Measurements from ENCODE around the gene VPS39.

VPS39 gene

GRCh38 chr15:42159381-42160015, 48.6 kb downstream of the VPS39 start:
- Mint-ChIP-seq H3K4me3 (no peak overlapping the region), H3K27ac (no peak overlapping the region), H3K9me3 (no peaks in the 10 kb centered on the region), H3K27me3 (no peaks in the 10 kb centered on the region), H3K4me1 (no peaks in the 10 kb centered on the region), H3K36me3 (peaks cover 33% of the 10 kb centered on the region)
- CTCF ChIA-PET, result interaction anchor here (0.6 kb wide), 1 partner anchor 68 kb away, joined by 3 read pairs; no protein-coding TSS in a partner anchor
- DNase-seq, result peak; percentile 10

DNA sequence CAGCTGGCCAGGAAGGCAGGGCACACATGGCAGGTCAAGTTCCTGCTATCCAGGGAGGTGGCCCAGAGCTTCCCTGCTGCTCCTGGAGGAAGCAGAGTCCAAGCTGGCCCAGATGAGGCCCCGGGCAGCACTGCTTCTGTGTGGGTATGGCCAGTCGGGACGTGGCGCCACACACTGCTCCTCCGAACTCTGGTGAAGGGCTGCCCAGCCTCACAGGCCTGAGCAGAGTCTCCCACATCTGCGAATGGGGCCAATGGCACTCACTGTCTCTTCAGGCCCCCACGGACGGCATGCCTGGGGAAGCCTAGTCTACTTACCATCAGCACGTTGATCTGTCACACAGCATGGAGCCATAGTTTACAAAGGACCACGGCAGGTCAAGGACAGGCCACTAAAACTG, 49.2 kb downstream of the VPS39 start:
- DNase-seq, result peak; percentile 10
- Mint-ChIP-seq H3K4me1 (no peaks in the 10 kb centered on the region), H3K36me3 (peaks cover 31% of the 10 kb centered on the region), H3K27ac (no peak overlapping the region), H3K4me3 (no peak overlapping the region), H3K9me3 (no peaks in the 10 kb centered on the region), H3K27me3 (no peaks in the 10 kb centered on the region)
- CTCF ChIA-PET, result no interaction called here

DNA sequence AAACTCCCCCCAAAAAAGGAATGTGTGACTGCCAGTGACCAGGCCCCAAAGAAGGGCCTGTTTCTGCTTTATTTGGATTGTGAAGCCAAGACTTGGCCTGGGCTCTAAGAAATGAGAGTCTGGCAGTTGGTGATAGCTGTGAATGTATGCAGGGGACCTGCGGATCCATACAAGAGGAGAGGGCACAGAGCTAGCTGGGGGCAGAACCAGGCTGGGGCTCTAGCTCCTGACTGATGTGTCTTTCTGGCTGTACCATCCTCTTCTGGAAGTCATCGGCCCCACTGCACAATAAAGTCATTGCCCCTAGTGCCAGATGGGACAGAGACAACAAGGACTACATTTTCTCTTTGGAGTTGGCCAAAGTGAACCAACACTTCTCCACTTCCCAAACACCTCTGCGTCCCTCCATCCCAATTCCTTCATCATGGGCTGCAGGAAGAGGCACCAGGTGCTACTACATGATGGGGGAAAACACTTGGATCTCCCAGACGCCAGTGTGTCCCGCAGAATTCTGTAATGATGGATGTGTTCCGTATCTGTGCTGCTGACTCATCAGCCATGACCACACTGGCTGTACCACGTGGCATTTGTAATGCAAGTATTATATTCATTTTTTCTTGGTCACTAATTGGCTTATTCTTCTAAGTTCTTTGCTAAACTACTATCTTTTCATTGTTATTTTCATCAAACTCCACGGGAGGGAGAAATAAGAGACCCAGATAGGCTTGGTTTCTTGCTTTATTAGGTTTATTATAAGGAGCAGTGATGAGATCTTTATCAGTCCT, 49.9 kb downstream of the VPS39 start:
- H3K4me1 Mint-ChIP-seq, result no peaks in the 10 kb centered on the region
- peak; percentile 18 for DNase-seq
- H3K4me3 Mint-ChIP-seq, result no peak overlapping the region
- H3K27me3 Mint-ChIP-seq, result no peaks in the 10 kb centered on the region
- CTCF ChIA-PET, result no interaction called here
- H3K9me3 Mint-ChIP-seq, result no peaks in the 10 kb centered on the region
- no peak overlapping the region for H3K27ac Mint-ChIP-seq
- H3K36me3 Mint-ChIP-seq, result peaks cover 25% of the 10 kb centered on the region

DNA sequence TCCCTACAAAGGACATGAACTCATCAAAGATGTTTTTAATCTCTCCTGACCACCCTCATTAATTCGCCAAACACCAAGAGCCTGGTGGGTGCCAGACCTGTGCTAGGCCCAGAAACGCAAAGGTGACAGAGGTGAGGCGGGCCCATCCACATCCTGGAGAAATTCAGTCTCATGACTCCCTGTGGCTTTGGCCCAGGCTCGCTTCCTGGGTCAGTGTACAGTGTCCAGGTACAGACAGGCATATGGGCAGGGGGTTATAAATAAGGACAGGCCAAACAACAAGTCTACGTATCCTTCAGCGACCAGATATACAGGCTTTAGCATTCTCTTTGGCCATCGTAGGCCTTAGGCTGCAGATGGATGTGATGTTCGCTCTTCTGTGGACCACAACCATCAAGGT, 50.7 kb downstream of the VPS39 start:
- H3K36me3 Mint-ChIP-seq, result peaks cover 21% of the 10 kb centered on the region
- CTCF ChIA-PET, result no interaction called here
- H3K27ac Mint-ChIP-seq, result no peak overlapping the region
- H3K27me3 Mint-ChIP-seq, result no peaks in the 10 kb centered on the region
- peak; percentile 11 for DNase-seq
- H3K9me3 Mint-ChIP-seq, result no peaks in the 10 kb centered on the region
- no peaks in the 10 kb centered on the region for H3K4me1 Mint-ChIP-seq
- H3K4me3 Mint-ChIP-seq, result no peak overlapping the region

GRCh38 chr15:42156243-42156922, 51.7 kb downstream of the VPS39 start, which contains the start of gene PLA2G4F:
PLA2G4F (minus strand) TSS chr15:42156636; CDS start chr15:42156549, 87 bp downstream.
- Mint-ChIP-seq H3K36me3 (peaks cover 12% of the 10 kb centered on the region), H3K27ac (no peak within 1 kb of the TSS), H3K4me1 (no peaks in the 10 kb centered on the region), H3K4me3 (no peak within 1 kb of the TSS), H3K27me3 (no peaks in the 10 kb centered on the region), H3K9me3 (no peaks in the 10 kb centered on the region)
- peak; percentile 23 for DNase-seq
- CTCF ChIA-PET, result no interaction called here

DNA sequence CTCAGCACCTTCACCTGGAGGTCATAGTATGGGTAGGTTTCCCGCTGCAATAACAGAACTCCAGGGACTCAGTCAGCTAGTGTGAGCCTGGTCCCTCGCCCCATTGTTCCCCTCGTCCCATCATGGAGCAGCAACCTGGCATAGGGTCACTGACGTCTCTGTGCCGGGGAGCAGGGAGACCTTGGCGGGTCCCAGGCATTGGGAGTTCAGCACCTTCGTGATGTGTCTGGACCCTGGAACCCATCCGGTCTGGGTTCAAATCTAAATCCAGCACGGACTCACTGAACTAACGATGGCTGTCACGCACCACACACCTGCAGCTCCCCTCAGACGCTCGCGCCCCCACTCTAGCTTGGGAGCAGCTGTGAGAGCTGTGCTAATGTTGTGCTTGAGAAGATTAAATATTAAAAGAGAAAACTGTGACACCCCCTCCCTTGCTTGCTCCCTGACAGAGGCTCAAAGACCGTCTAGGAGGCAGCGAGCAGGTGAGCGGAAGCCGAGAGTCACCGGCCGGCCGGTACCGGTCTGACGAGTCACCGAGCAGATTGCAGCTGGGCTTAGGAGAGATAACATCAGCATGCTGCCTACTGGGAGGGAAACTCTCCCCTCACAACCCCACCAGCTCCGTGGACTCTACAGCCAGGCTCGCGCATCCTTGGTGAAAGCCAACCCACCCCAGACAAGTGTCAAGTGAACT, 52.4 kb downstream of the VPS39 start:
- no peaks in the 10 kb centered on the region for H3K4me1 Mint-ChIP-seq
- no peak overlapping the region for H3K4me3 Mint-ChIP-seq
- H3K27me3 Mint-ChIP-seq, result no peaks in the 10 kb centered on the region
- DNase-seq, result peak; percentile 5
- CTCF ChIA-PET, result no interaction called here
- no peaks in the 10 kb centered on the region for H3K9me3 Mint-ChIP-seq
- peaks cover 9% of the 10 kb centered on the region for H3K36me3 Mint-ChIP-seq
- no peak overlapping the region for H3K27ac Mint-ChIP-seq

DNA sequence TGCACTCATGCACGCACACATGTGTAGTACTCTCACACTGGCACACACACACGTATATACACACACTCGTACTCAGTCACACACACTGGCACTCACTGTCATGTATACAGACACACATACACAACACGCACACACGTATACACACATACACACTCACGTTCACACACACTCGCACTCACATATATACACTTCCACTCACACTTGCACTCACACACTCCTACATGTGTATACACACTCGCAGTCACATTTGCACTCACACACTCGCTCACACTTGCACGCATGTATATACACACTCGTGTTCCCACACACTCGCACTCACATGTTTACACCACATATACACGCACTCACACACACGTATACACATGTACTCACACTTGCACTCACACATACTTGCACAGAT, 53.1 kb downstream of the VPS39 start:
- DNase-seq, result no peak
- Mint-ChIP-seq H3K27me3 (no peaks in the 10 kb centered on the region), H3K4me1 (no peaks in the 10 kb centered on the region), H3K36me3 (peaks cover 8% of the 10 kb centered on the region), H3K4me3 (no peak overlapping the region), H3K27ac (no peak overlapping the region), H3K9me3 (no peaks in the 10 kb centered on the region)
- CTCF ChIA-PET, result no interaction called here

DNA sequence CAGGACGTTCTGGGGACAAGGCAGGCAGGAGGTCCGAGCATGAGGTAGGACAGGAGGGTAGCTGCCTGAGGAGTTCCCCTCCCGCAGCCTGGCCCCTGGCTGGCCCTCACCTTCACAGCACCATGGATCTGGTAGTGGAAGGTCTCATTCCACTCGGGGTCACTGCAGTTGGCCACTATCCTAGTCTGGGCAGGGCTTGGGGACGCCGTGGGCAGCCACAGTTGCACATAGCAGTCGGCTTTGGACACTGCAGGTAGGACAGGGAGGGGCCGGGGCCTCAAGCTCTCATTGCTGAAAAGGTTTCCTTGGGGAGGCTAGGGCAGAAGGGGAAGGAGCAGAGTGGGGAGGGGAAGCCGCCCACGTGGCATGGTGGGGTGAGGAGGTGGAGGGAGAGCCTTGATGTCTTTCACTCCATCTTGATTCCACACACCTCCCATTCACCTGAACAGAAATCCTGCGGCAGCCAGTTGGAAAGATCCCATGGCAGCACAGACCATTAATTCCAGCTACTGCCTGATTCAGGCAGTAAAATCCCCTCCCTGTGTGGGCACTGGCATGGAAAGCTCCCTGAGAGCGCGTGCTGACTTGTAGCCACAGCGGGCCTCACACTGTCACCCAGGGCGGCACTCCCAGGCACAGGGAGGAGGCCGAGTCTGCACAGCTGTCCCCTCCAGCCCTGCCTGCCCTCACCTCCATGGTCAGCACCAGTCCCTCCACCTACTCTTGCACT, 53.7 kb downstream of the VPS39 start:
- H3K27ac Mint-ChIP-seq, result no peak overlapping the region
- H3K4me1 Mint-ChIP-seq, result no peaks in the 10 kb centered on the region
- no peaks in the 10 kb centered on the region for H3K27me3 Mint-ChIP-seq
- H3K36me3 Mint-ChIP-seq, result peaks cover 2% of the 10 kb centered on the region
- CTCF ChIA-PET, result no interaction called here
- H3K4me3 Mint-ChIP-seq, result no peak overlapping the region
- H3K9me3 Mint-ChIP-seq, result no peaks in the 10 kb centered on the region
- no peak for DNase-seq

- no peak overlapping the region for H3K4me3 Mint-ChIP-seq
- H3K27me3 Mint-ChIP-seq, result no peaks in the 10 kb centered on the region
- DNase-seq, result peak; percentile 11
- CTCF ChIA-PET, result no interaction called here
- no peaks in the 10 kb centered on the region for H3K4me1 Mint-ChIP-seq
- H3K36me3 Mint-ChIP-seq, result peaks cover 2% of the 10 kb centered on the region
- no peak overlapping the region for H3K27ac Mint-ChIP-seq
- no peaks in the 10 kb centered on the region for H3K9me3 Mint-ChIP-seq
These were observed 54.3 kb downstream of the VPS39 start for GRCh38 chr15:42153874-42154211.

DNA sequence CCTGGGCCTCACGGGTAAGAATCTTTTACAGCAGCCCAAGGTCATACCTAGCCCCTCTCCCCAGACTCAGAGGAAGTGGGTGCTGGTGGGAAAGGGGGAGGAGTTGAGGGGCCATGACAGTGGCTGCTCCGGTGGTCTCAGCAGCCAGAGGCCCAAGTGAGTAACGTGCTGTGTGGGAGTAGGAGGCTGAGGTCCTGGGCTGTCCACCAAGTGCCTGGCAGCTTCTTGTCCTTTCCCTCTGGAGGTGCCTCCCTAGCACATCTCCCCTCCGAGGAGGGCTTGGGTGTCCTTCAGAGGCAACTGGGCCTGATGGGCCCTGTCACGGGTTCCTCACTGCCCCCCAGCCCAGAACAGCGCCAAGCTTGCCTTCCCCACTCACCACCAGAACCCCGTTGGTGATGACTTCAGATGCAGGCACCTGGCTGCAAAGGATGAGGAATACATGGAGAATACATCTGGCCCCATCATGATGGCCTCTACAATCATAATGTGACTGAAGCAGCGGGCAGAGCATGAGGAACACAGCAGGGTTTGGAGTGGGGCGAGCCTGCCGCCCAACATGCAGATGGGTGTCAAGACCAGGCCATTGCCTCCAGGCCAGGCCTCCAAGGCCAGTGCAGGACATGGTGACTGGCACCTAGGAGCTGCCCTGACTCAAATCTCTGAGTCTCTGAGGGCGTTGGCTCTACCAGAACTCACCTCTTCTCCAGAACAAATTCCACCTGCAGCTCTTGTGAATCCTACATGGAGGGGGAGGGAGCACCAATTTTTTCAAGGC, 55.0 kb downstream of the VPS39 start:
- Mint-ChIP-seq H3K9me3 (no peaks in the 10 kb centered on the region), H3K27ac (no peak overlapping the region), H3K4me3 (no peak overlapping the region), H3K36me3 (no peaks in the 10 kb centered on the region), H3K27me3 (no peaks in the 10 kb centered on the region), H3K4me1 (no peaks in the 10 kb centered on the region)
- CTCF ChIA-PET, result no interaction called here
- DNase-seq, result peak; percentile 8

GRCh38 chr15:42152196-42152920, 55.7 kb downstream of the VPS39 start:
- no peak overlapping the region for H3K4me3 Mint-ChIP-seq

DNA sequence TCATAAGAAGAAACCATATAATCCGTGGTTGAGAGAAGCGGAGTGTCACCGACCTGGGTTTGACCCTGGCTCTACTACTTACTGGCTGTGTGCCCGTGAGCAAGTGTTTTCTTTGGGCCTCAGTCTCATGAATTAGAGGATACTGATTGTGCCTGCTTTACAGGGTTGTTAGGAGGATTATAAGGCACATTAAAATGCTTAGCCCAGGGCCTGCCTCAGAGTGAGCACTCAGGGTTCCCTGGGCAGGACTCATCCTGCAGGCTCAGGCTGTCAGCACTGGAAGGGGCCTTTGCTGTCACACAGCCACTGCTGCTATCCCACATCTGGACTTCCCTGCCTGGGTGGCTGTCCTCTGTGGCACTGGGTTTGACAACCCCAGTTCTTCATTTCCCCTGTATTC, 56.4 kb downstream of the VPS39 start:
- H3K36me3 Mint-ChIP-seq, result no peaks in the 10 kb centered on the region

More at GRCh38 chr15:42152196-42152920, 55.7 kb downstream of the VPS39 start:
- no peak overlapping the region for H3K27ac Mint-ChIP-seq
- CTCF ChIA-PET, result no interaction called here
- H3K36me3 Mint-ChIP-seq, result no peaks in the 10 kb centered on the region
- no peaks in the 10 kb centered on the region for H3K27me3 Mint-ChIP-seq
- DNase-seq, result peak; percentile 4
- no peaks in the 10 kb centered on the region for H3K9me3 Mint-ChIP-seq
- H3K4me1 Mint-ChIP-seq, result no peaks in the 10 kb centered on the region

GRCh38 chr15:42151141-42151561, 57.0 kb downstream of the VPS39 start:
- no peaks in the 10 kb centered on the region for H3K36me3 Mint-ChIP-seq
- H3K9me3 Mint-ChIP-seq, result no peaks in the 10 kb centered on the region
- DNase-seq, result peak; percentile 1
- no peak overlapping the region for H3K27ac Mint-ChIP-seq
- no peaks in the 10 kb centered on the region for H3K27me3 Mint-ChIP-seq
- H3K4me1 Mint-ChIP-seq, result no peaks in the 10 kb centered on the region
- CTCF ChIA-PET, result interaction anchor here (0.6 kb wide), 1 partner anchor 12 kb away, joined by 3 read pairs; no protein-coding TSS in a partner anchor
- no peak overlapping the region for H3K4me3 Mint-ChIP-seq

More for the DNA sequence above, 56.4 kb downstream of the VPS39 start:
- Mint-ChIP-seq H3K4me1 (no peaks in the 10 kb centered on the region), H3K27ac (no peak overlapping the region), H3K27me3 (no peaks in the 10 kb centered on the region), H3K4me3 (no peak overlapping the region), H3K9me3 (no peaks in the 10 kb centered on the region)
- CTCF ChIA-PET, result no interaction called here
- peak; percentile 8 for DNase-seq

Data from activated naive CD4-positive, alpha-beta T cell treated with anti-CD3 and anti-CD28 coated beads, Interleukin-2, amount 10 ng/mL, durations not matched to agents 7 days and 5 days (primary cell).